Measurements from ENCODE around the gene NEK5.
"Not testable (repeated sequence)": the region's sequence is repeated elsewhere in the genome, so short reads cannot be mapped to it uniquely, and the experiment has no call there.

Gene NEK5

DNA sequence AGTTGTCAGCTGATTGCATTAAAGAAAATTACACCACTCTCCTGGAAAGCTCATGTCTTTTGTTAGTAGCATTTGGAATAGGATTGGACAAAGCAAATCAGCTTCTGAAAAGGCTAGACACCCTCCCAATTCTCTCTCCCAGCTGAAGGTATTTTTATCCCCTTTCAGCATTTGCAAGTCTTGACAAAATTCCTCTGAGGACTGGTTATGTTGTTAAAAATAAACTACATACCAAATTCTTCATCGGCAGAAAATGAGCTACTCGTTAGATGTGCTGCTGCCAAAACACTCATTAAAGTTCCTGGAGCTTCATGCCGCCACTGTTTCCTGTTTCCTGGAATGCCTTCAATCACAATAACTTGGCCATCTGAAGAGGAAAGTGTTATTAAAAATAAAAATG, 67.3 kb downstream of the NEK5 start:
- DNase-seq: no peak

GRCh38 chr13:52061064-52061463, 67.8 kb downstream of the NEK5 start:
- not testable (repeated sequence) for DNase-seq

- DNase-seq: no peak
These were observed 75.4 kb downstream of the NEK5 start for GRCh38 chr13:52053460-52053859.

- DNase-seq: no peak
These were observed 77.5 kb downstream of the NEK5 start for GRCh38 chr13:52051400-52051799.

DNA sequence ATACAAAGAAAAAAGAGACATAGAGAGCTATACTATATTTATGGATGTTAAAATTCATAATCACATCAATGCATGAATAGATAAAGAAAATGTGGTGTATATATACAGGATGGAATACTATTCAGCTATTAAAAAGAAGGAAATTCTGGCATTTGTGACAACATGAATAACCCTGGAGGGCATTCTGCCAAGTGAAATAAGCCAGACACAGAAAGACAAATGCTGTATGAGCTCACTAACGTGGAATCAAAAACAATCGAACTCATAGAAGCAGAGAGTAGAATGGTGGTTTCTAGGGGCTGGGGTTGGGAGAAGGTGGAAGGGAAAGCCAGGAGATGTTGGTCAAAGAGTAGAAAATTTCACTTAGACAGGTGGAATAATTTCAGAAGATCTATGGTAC, 80.4 kb downstream of the NEK5 start:
- no peak for DNase-seq

DNA sequence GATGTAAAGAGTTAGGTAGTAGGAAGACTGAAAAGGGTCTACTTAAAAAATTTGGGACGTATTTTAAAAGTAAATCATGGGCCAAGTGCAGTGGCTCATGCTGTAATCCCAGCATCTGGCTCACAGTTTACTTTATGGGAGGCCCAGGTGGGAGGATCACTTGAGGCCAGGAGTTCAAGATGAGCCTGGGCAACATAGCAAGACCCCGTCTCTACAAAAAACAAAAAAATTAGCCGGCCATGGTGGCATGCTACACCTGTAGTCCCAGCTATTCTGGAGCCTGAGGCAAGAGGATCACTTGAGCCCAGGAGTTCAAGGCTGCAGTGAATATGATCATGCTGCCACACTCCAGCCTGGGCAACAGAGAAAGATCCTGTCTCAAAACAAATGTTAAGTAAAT, 81.4 kb downstream of the NEK5 start:
- DNase-seq: no peak

DNA sequence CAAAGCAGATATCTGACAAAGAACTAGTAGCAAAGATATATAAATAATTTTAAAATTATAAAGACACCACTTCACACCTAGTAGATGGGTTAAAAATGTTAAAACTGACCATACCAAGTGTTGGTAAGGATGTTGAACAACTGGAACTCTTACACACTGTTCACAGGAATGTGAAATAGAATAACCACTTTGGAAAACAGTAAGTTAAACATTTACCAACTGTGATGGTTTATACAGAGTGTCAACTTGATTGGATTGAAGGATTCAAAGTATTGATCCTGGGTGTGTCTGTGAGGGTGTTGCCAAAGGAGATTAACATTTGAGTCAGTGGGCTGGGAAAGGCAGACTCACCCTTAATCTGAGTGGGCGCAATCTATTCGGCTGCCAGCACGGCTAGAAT, 85.2 kb downstream of the NEK5 start:
- DNase-seq: no peak

GRCh38 chr13:52036037-52036436, 92.8 kb downstream of the NEK5 start:
- no peak for DNase-seq

GRCh38 chr13:52034616-52035226, 94.2 kb downstream of the NEK5 start:
- DNase-seq: no peak

GRCh38 chr13:52033039-52033438, 95.8 kb downstream of the NEK5 start:
- DNase-seq: no peak

GRCh38 chr13:52030401-52030800, 98.5 kb downstream of the NEK5 start:
- DNase-seq: not testable (repeated sequence)

DNA sequence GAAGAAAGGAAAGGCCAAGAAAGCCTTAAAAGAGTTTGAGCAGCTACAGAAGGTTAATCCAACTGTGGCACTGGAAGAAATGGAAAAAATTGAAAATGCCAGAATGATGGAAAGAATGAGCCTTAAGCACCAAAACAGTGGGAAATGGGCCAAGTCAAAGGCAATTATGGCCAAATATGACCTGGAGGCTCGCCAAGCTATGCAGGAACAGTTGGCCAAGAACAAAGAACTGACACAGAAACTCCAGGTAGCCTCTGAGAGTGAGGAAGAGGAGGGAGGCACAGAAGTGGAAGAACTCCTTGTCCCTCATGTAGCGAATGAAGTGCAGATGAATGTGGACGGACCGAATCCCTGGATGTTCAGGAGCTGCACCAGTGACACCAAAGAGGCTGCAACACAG, 99.3 kb downstream of the NEK5 start:
- DNase-seq: no peak

GRCh38 chr13:52027832-52028231, 101.0 kb downstream of the NEK5 start:
- DNase-seq: no peak

GRCh38 chr13:52026246-52026626, 102.6 kb downstream of the NEK5 start:
- no peak for DNase-seq

- no peak for DNase-seq
These were observed 103.2 kb downstream of the NEK5 start for GRCh38 chr13:52025475-52026245.

GRCh38 chr13:52024481-52024880, 104.4 kb downstream of the NEK5 start, which contains the start of gene UTP14C:
UTP14C (plus strand) TSS chr13:52024691; CDS start chr13:52028805, 4,114 bp downstream.
- no peak for DNase-seq

GRCh38 chr13:52022356-52022755, 106.5 kb downstream of the NEK5 start:
- DNase-seq: no peak

GRCh38 chr13:52020191-52020590, 108.7 kb downstream of the NEK5 start:
- DNase-seq: no peak

DNA sequence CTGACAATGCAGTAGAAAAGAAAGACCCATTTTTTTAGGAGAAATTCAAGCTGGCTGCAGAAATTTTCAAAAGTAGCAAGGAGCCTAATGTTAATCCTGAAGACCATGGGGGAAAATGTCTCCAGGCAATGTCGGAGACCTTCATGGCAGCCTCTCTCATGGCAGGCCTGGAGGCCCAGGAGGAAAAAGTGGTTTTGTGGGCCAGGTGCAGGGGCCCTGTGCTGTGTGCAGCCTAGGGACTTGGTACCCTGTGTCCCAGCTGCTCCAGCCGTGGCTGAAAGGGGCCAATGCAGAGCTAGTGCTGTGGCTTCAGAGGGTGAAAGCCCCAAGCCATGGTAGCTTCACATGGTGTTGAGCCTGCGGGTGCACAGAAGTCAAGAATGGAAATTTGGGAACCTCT, 112.6 kb downstream of the NEK5 start:
- no peak for DNase-seq

GRCh38 chr13:52012512-52012836, 116.4 kb downstream of the NEK5 start:
- no peak for DNase-seq

DNA sequence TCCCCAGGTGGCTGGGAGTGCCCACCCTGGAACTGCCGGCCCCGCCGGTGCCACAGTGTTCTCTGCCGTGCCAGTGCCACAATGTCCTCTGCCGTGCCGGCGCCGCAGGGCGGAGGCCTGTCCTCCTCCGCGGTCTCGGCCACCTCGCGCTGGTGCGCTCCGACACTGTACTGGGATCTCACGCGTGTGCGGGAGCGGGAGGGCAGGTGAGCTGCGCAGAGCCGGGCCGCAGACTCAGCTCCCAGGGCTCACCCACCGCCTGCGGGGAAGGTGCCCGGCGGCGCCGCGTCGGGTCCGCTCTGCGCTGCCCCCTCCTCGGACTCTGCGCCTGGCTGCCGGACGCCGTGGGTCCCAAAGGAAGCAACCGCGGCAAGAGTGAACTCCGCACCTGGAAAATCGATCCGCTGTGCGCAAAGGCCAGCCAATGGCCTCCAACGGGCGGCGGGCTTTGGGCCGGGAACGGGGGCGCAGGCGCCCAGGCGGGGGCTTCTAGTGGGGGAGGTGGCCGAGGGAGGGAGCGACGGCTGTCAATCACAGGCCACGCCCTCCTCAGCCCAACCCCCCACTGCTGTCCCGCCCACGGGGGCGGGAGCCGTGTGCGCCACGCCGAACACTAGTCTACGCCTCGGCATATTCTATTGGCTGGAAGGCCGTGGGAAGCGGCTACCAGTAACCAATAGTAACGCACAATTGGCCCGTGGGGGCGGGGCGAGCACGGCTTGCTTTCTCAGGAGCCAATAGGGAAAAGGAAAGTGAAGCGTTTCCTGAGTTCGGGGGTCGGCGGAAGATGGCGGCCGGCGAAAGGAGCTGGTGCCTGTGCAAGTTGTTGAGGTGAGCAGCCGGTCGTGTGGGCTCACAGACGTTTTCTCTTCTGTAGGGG, 117.0 kb downstream of the NEK5 start, which contains the start of gene ALG11:
Gene ALG11 (plus strand): TSS at position 767 of the 880 bp plus-strand sequence. CDS start 21 bp downstream, at position 788.
- DNase-seq: peak; percentile 100

GRCh38 chr13:52010890-52011631, 117.8 kb downstream of the NEK5 start, which contains the start of gene ATP7B:
ATP7B (minus strand) TSS chr13:52011450; CDS start chr13:52011337, 113 bp downstream.
- no peak for DNase-seq

DNA sequence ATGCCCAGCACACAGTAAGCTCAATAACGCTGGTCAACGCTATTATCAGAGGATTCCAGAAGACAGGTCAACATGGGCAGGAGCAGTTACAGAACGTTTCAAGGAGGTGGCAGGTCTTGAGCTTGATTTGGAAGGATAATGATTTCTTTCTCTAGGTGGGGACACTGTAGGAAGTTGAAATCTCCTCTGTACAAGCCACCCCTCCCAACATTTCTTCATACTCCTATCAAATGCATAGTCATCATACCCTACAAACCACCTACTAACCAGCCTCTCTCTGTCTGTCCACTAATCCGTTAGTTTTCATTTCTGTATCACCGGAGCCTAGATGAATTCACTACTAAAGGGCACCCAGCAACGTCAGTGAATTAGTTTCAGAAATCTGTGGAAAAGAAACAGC, 118.9 kb downstream of the NEK5 start:
- DNase-seq: no peak

Data from effector CD8-positive, alpha-beta T cell (primary cell).